ENCODE results near the gene LRRC18. TPM values are rescaled to one million over a fixed set of nuclear protein-coding genes. Genes with fewer than 3 reads are reported as not detected.

Gene LRRC18
- total RNA-seq, 1 experiment from 2014 or later, result not detected

DNA sequence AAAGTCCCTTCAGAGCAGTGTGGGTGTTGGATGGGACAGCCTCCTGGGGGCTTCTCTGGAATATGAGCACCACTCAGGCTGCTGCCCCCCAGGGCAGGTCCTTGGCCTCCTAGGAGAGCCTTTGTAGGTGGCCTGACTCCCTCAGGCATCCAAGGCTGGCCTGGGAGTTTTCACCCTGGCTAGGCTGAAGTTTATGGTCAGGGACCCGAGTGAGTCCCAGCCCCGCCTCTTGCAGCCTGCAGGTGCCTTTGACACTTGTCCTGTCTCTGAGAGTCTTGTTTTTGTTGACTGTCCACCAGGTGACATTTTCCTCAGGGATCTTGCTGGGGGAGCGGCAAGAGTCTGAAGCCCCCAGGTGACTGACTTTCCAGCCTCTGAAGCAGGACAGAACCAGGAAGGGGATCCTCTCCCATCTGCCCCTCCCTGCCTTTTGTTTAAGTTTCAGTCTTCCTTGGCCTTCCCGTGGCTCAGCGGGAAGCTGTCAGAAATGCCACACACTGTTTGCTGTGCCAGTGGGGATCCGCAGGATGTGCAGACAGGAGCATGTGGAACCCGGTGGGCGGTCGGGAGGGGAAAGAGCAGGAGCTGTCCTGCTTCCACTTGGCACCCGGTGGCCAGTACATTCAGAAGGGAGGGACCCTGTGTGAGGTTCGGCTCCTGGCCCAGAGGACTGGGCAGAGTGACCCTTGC lies 59.5 kb downstream of the LRRC18 start:
- Mint-ChIP-seq H3K4me3 (ENCODE audit: unreplicated experiment) (no peak overlapping the region), H3K27me3 (ENCODE audit: insufficient read depth, unreplicated experiment) (peaks cover 29% of the 10 kb centered on the region), H3K36me3 (ENCODE audit: insufficient read depth, unreplicated experiment) (no peaks in the 10 kb centered on the region), H3K27ac (ENCODE audit: unreplicated experiment) (no peak overlapping the region), H3K9me3 (ENCODE audit: unreplicated experiment) (no peaks in the 10 kb centered on the region), H3K4me1 (ENCODE audit: low read depth, unreplicated experiment) (no peaks in the 10 kb centered on the region)
- POLR2A ChIA-PET, result no interaction called here
- Histone ChIP-seq H3K36me3 (ENCODE audit: control insufficient read depth, insufficient read depth, low read length) (no peaks in the 10 kb centered on the region), H3K4me3 (ENCODE audit: low read depth, low read length) (no peak overlapping the region), H3K9me3 (no peaks in the 10 kb centered on the region), H3K4me1 (no peaks in the 10 kb centered on the region), H3K27me3 (replicated peaks; ENCODE audit: control insufficient read depth, insufficient read depth, low read length) (peaks cover 2% of the 10 kb centered on the region; the same call in 1 of the 2 replicates)
- CTCF ChIA-PET, result no interaction called here
- TF ChIP-seq, protein P1, sequence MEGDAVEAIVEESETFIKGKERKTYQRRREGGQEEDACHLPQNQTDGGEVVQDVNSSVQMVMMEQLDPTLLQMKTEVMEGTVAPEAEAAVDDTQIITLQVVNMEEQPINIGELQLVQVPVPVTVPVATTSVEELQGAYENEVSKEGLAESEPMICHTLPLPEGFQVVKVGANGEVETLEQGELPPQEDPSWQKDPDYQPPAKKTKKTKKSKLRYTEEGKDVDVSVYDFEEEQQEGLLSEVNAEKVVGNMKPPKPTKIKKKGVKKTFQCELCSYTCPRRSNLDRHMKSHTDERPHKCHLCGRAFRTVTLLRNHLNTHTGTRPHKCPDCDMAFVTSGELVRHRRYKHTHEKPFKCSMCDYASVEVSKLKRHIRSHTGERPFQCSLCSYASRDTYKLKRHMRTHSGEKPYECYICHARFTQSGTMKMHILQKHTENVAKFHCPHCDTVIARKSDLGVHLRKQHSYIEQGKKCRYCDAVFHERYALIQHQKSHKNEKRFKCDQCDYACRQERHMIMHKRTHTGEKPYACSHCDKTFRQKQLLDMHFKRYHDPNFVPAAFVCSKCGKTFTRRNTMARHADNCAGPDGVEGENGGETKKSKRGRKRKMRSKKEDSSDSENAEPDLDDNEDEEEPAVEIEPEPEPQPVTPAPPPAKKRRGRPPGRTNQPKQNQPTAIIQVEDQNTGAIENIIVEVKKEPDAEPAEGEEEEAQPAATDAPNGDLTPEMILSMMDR (IDR thresholded peaks at IDR 0.05; ENCODE audit: insufficient read depth in 1 of 2, low read depth in 1 of 2, low read length in 1 of 2, severe bottlenecking in 1 of 2, unreplicated experiment in 1 of 2), result no peak
- DNase-seq, result no peak
- no TSS peak for BruUV-seq (replicated peaks)
- intact Hi-C loops (cut with micrococcal nuclease; ENCODE audit: unreplicated experiment), result loop anchor here (10.0 kb wide), 1 partner anchor 635 kb away; no protein-coding TSS in a partner anchor

GRCh38 chr10:48879451-48879850 lies 60.2 kb downstream of the LRRC18 start:
- H3K27me3 Mint-ChIP-seq (ENCODE audit: insufficient read depth, unreplicated experiment), result peaks cover 29% of the 10 kb centered on the region
- no peaks in the 10 kb centered on the region for H3K4me1 ChIP-seq
- H3K4me1 Mint-ChIP-seq (ENCODE audit: low read depth, unreplicated experiment), result no peaks in the 10 kb centered on the region
- no peaks in the 10 kb centered on the region for H3K36me3 Mint-ChIP-seq (ENCODE audit: insufficient read depth, unreplicated experiment)
- BruUV-seq (replicated peaks), result no TSS peak
- intact Hi-C loops (cut with micrococcal nuclease; ENCODE audit: unreplicated experiment), result loop anchor here (2.0 kb wide), 1 partner anchor 221 kb away; no protein-coding TSS in a partner anchor
- no peaks in the 10 kb centered on the region for H3K36me3 ChIP-seq (ENCODE audit: control insufficient read depth, insufficient read depth, low read length)
- DNase-seq, result no peak
- H3K27ac Mint-ChIP-seq (ENCODE audit: unreplicated experiment), result no peak overlapping the region
- CTCF ChIA-PET, result no interaction called here
- H3K27me3 ChIP-seq (replicated peaks; ENCODE audit: control insufficient read depth, insufficient read depth, low read length), result peaks cover 2% of the 10 kb centered on the region; the same call in 1 of the 2 replicates
- POLR2A ChIA-PET, result no interaction called here
- no peak overlapping the region for H3K4me3 Mint-ChIP-seq (ENCODE audit: unreplicated experiment)
- TF ChIP-seq, protein P1 (IDR thresholded peaks at IDR 0.05; ENCODE audit: insufficient read depth in 1 of 2, low read depth in 1 of 2, low read length in 1 of 2, severe bottlenecking in 1 of 2, unreplicated experiment in 1 of 2), result no peak
- no peaks in the 10 kb centered on the region for H3K9me3 ChIP-seq
- H3K4me3 ChIP-seq (ENCODE audit: low read depth, low read length), result no peak overlapping the region
- H3K9me3 Mint-ChIP-seq (ENCODE audit: unreplicated experiment), result no peaks in the 10 kb centered on the region

- no peaks in the 10 kb centered on the region for H3K4me1 ChIP-seq
- BruUV-seq (replicated peaks), result no TSS peak
- Mint-ChIP-seq H3K9me3 (ENCODE audit: unreplicated experiment) (no peaks in the 10 kb centered on the region), H3K36me3 (ENCODE audit: insufficient read depth, unreplicated experiment) (no peaks in the 10 kb centered on the region), H3K4me1 (ENCODE audit: low read depth, unreplicated experiment) (no peaks in the 10 kb centered on the region), H3K4me3 (ENCODE audit: unreplicated experiment) (no peak overlapping the region), H3K27ac (ENCODE audit: unreplicated experiment) (no peak overlapping the region), H3K27me3 (ENCODE audit: insufficient read depth, unreplicated experiment) (peaks cover 29% of the 10 kb centered on the region)
- TF ChIP-seq, protein P1 (IDR thresholded peaks at IDR 0.05; ENCODE audit: insufficient read depth in 1 of 2, low read depth in 1 of 2, low read length in 1 of 2, severe bottlenecking in 1 of 2, unreplicated experiment in 1 of 2), result no peak
- no peak overlapping the region for H3K4me3 ChIP-seq (ENCODE audit: low read depth, low read length)
- no peaks in the 10 kb centered on the region for H3K9me3 ChIP-seq
- CTCF ChIA-PET, result no interaction called here
- DNase-seq, result no peak
- intact Hi-C loops (cut with micrococcal nuclease; ENCODE audit: unreplicated experiment), result loop anchor here (2.0 kb wide), 1 partner anchor 219 kb away; no protein-coding TSS in a partner anchor
- no peaks in the 10 kb centered on the region for H3K36me3 ChIP-seq (ENCODE audit: control insufficient read depth, insufficient read depth, low read length)
- POLR2A ChIA-PET, result no interaction called here
- peaks cover 2% of the 10 kb centered on the region; the same call in 1 of the 2 replicates for H3K27me3 ChIP-seq (replicated peaks; ENCODE audit: control insufficient read depth, insufficient read depth, low read length)
These were observed 61.5 kb downstream of the LRRC18 start for GRCh38 chr10:48878091-48878490.
